Breast epithelium (tissue), 4 donors: ENCODE data around the gene RAB1A. TPM values are rescaled to one million over a fixed set of nuclear protein-coding genes. Genes with fewer than 3 reads are reported as not detected.
A peak's percentile ranks its signal among the peaks of the same experiment; 100 is the strongest.

ENCODE experiments used
- DNase-seq, 2 donors: peaks; one replicate each; pipeline ENCODE4 v3.0.0-alpha.2; 2019; ENCODE audit warnings: low spot score in 2 of 2
- H3K27ac ChIP-seq, 2 donors: fragments of 200-600 bp; sonication (generic) in 1 of 2; one replicate each; pipeline ENCODE4 v1.5.1; 2016 to 2019; ENCODE audit warnings: mild to moderate bottlenecking in 1 of 2
- H3K27me3 ChIP-seq, 2 donors: fragments of 200-600 bp; sonication (generic) in 1 of 2; one replicate each; pipeline versions ENCODE4 v1.5.1 to v1.6.0; 2017 to 2019; ENCODE audit warnings: control low read depth in 1 of 2, mild to moderate bottlenecking in 1 of 2
- H3K36me3 ChIP-seq: fragments of 200-600 bp; one replicate; pipeline ENCODE4 v1.5.1; 2019
- H3K4me1 ChIP-seq, 2 donors: fragments of 200-600 bp; sonication (generic); one replicate each; pipeline ENCODE4 v1.5.1; 2016 to 2019; ENCODE audit warnings: control low read depth in 1 of 2
- H3K4me3 ChIP-seq, 3 donors: fragments of 200-600 bp; sonication (generic); 1 replicate in 2 of 3; 2 replicates in 1 of 3; pipeline ENCODE4 v1.5.1; 2016 to 2019; ENCODE audit warnings: mild to moderate bottlenecking in 3 of 3, moderate library complexity in 2 of 3
- H3K9me3 ChIP-seq, 2 donors: fragments of 200-600 bp; sonication (generic) in 1 of 2; one replicate each; pipeline ENCODE4 v1.5.1; 2016 to 2019; ENCODE audit warnings: control low read depth in 1 of 2
- CTCF ChIP-seq, 3 donors: fragments of 450-650 bp; IDR thresholded peaks; one replicate each; pipeline ENCODE4 v1.5.1; 2016 to 2017; ENCODE audit warnings: antibody characterized with exemption in 3 of 3, mild to moderate bottlenecking in 3 of 3, moderate library complexity in 3 of 3
- POLR2A ChIP-seq: fragments of 450-650 bp; IDR thresholded peaks from one replicate; pipeline ENCODE4 v1.6.1; 2016; ENCODE audit warnings: antibody characterized with exemption, mild to moderate bottlenecking, moderate library complexity
- POLR2AphosphoS5 ChIP-seq, 3 donors: sonication (generic); formaldehyde crosslinking; IDR thresholded peaks; one replicate each; pipeline ENCODE4 v1.6.1; 2017; ENCODE audit warnings: antibody characterized with exemption in 3 of 3
- intact Hi-C: fragments of 100-400 bp; cut with DNase I; formaldehyde crosslinking; loops from one replicate; pipeline ENCODE4 v1.15.1; 2023; ENCODE audit warnings: low total_unique reads
- total RNA-seq, 3 donors: library from RNA; depleted of rRNA; stranded (reverse); fragments of >200 nt; gene quantifications; one replicate each; pipeline ENCODE4 v1.1.0, GENCODE V29; 2016

The RAB1A gene
- total RNA-seq, 3 donors from 2014 or later: 86.1 to 107 (median 89.5) TPM

GRCh38 chr2:65113229-65113628 is 16.7 kb downstream of the RAB1A start:
- no peak overlapping the region for H3K4me3 ChIP-seq
- H3K36me3 ChIP-seq: no peaks in the 10 kb centered on the region
- intact Hi-C loops: no loop called here
- H3K9me3 ChIP-seq: no peaks in the 10 kb centered on the region
- no peaks in the 10 kb centered on the region for H3K4me1 ChIP-seq
- no peaks in the 10 kb centered on the region for H3K27me3 ChIP-seq
- TF ChIP-seq CTCF (IDR thresholded peaks at IDR 0.05): no peak
- no peak for TF ChIP-seq POLR2AphosphoS5 (IDR thresholded peaks at IDR 0.05)
- TF ChIP-seq POLR2A: no peak
- no peak for DNase-seq
- H3K27ac ChIP-seq: no peak overlapping the region

- Histone ChIP-seq H3K36me3 (no peaks in the 10 kb centered on the region), H3K27ac (no peak overlapping the region), H3K4me3 (no peak overlapping the region), H3K27me3 (no peaks in the 10 kb centered on the region), H3K9me3 (no peaks in the 10 kb centered on the region), H3K4me1 (no peaks in the 10 kb centered on the region)
- intact Hi-C loops: no loop called here
- TF ChIP-seq CTCF (IDR thresholded peaks at IDR 0.05): no peak
- TF ChIP-seq POLR2A: no peak
- TF ChIP-seq POLR2AphosphoS5 (IDR thresholded peaks at IDR 0.05): no peak
- DNase-seq: no peak
Measured at GRCh38 chr2:65112633-65113032, 17.3 kb downstream of the RAB1A start.

GRCh38 chr2:65108780-65109179 is 21.1 kb downstream of the RAB1A start:
- H3K27ac ChIP-seq: no peak overlapping the region
- TF ChIP-seq CTCF (IDR thresholded peaks at IDR 0.05) (no peak), POLR2AphosphoS5 (IDR thresholded peaks at IDR 0.05) (no peak), POLR2A (no peak)
- H3K4me3 ChIP-seq: no peak overlapping the region
- intact Hi-C loops: no loop called here
- no peaks in the 10 kb centered on the region for H3K9me3 ChIP-seq
- H3K27me3 ChIP-seq: no peaks in the 10 kb centered on the region
- H3K36me3 ChIP-seq: no peaks in the 10 kb centered on the region
- DNase-seq: no peak
- no peaks in the 10 kb centered on the region for H3K4me1 ChIP-seq

GRCh38 chr2:65107530-65107929 is 22.4 kb downstream of the RAB1A start:
- H3K9me3 ChIP-seq: no peaks in the 10 kb centered on the region
- intact Hi-C loops: no loop called here
- no peak for TF ChIP-seq CTCF (IDR thresholded peaks at IDR 0.05)
- no peak for TF ChIP-seq POLR2AphosphoS5 (IDR thresholded peaks at IDR 0.05)
- no peak for TF ChIP-seq POLR2A
- no peak for DNase-seq
- H3K27ac ChIP-seq: no peak overlapping the region
- H3K27me3 ChIP-seq: no peaks in the 10 kb centered on the region
- H3K4me1 ChIP-seq: no peaks in the 10 kb centered on the region
- H3K36me3 ChIP-seq: no peaks in the 10 kb centered on the region
- H3K4me3 ChIP-seq: no peak overlapping the region

- no peaks in the 10 kb centered on the region for H3K9me3 ChIP-seq
- no peak overlapping the region for H3K27ac ChIP-seq
- H3K4me1 ChIP-seq: no peaks in the 10 kb centered on the region
- DNase-seq: no peak
- H3K36me3 ChIP-seq: no peaks in the 10 kb centered on the region
- H3K27me3 ChIP-seq: no peaks in the 10 kb centered on the region
- no peak overlapping the region for H3K4me3 ChIP-seq
- TF ChIP-seq CTCF (IDR thresholded peaks at IDR 0.05) (no peak), POLR2AphosphoS5 (IDR thresholded peaks at IDR 0.05) (peak in 1 of 3 donors; percentile 23)
- intact Hi-C loops: no loop called here
Measured at GRCh38 chr2:65103013-65103715, 26.7 kb downstream of the RAB1A start.
